SK-N-SH treated with all-trans-retinoic acid at 6 μM for 48 hours (cell line): Measurements from ENCODE around the gene C2CD4C.

Experiments
- ATAC-seq: fragments of 200-7000 bp; cut with Tn5 transposase; 3 replicates; pipeline ENCODE4 v1.9.1; 2020; ENCODE audit warnings: mild to moderate bottlenecking, moderate library complexity
- ARNTL ChIP-seq: fragments of 450-650 bp; formaldehyde crosslinking; IDR thresholded peaks from 2 replicates; pipeline ENCODE4 v1.5.0; 2020; ENCODE audit warnings: low read depth, mild to moderate bottlenecking, moderate library complexity, borderline replicate concordance
- BACH2 ChIP-seq: fragments of 250-450 bp; sonication (Bioruptor Pico); IDR thresholded peaks from 2 replicates; pipeline ENCODE4 v1.9.0; 2021; ENCODE audit warnings: mild to moderate bottlenecking, borderline replicate concordance
- CSDC2 ChIP-seq: fragments of 250-450 bp; sonication (Bioruptor Pico); IDR thresholded peaks from 2 replicates; pipeline ENCODE4 v1.5.0; 2020; ENCODE audit warnings: mild to moderate bottlenecking, moderate library complexity
- ESRRG ChIP-seq: fragments of 250-450 bp; sonication (Bioruptor Pico); IDR thresholded peaks from 2 replicates; pipeline ENCODE4 v1.6.1; 2021; ENCODE audit warnings: mild to moderate bottlenecking
- ISL1 ChIP-seq: fragments of 250-450 bp; sonication (Bioruptor Pico); IDR thresholded peaks from 2 replicates; pipeline ENCODE4 v2.1.2; 2022; ENCODE audit warnings: mild to moderate bottlenecking, moderate library complexity
- OSR1 ChIP-seq: fragments of 250-450 bp; sonication (Bioruptor Pico); IDR thresholded peaks from 2 replicates; pipeline ENCODE4 v1.8.0; 2022; ENCODE audit warnings: moderate library complexity, mild to moderate bottlenecking, inconsistent platforms
- PPARA ChIP-seq: fragments of 250-450 bp; sonication (Bioruptor Pico); IDR thresholded peaks from 2 replicates; pipeline ENCODE4 v1.5.0; 2020; ENCODE audit warnings: mild to moderate bottlenecking, borderline replicate concordance
- RARB ChIP-seq: fragments of 250-450 bp; sonication (Bioruptor Pico); IDR thresholded peaks from 2 replicates; pipeline ENCODE4 v1.8.0; 2021; ENCODE audit warnings: mild to moderate bottlenecking, moderate library complexity
- SNAI2 ChIP-seq: fragments of 250-450 bp; sonication (Bioruptor Pico); IDR thresholded peaks from 2 replicates; pipeline ENCODE4 v1.5.0; 2020; ENCODE audit warnings: mild to moderate bottlenecking, moderate library complexity
- TCF4 ChIP-seq: fragments of 250-450 bp; sonication (Bioruptor Pico); IDR thresholded peaks from 2 replicates; pipeline ENCODE4 v1.8.0; 2021; ENCODE audit warnings: mild to moderate bottlenecking, moderate library complexity, borderline replicate concordance
- TOX ChIP-seq: fragments of 250-450 bp; sonication (Bioruptor Pico); IDR thresholded peaks from 2 replicates; pipeline ENCODE4 v1.8.0; 2021; ENCODE audit warnings: mild to moderate bottlenecking, moderate library complexity, borderline replicate concordance
- ZC3H10 ChIP-seq: fragments of 250-450 bp; sonication (Bioruptor Pico); IDR thresholded peaks from 2 replicates; pipeline ENCODE4 v1.5.1; 2021; ENCODE audit warnings: mild to moderate bottlenecking, moderate library complexity
- ZFP30 ChIP-seq: fragments of 450-650 bp; formaldehyde crosslinking; IDR thresholded peaks from 2 replicates; pipeline ENCODE4 v1.5.0; 2022; ENCODE audit warnings: mild to moderate bottlenecking, moderate library complexity
- ZNF565 ChIP-seq: fragments of 450-650 bp; formaldehyde crosslinking; conservative IDR thresholded peaks from 2 replicates; pipeline ENCODE4 v1.5.0; 2020; ENCODE audit warnings: low read depth, mild to moderate bottlenecking, moderate library complexity
- ZNF70 ChIP-seq: fragments of 450-650 bp; formaldehyde crosslinking; IDR thresholded peaks from 2 replicates; pipeline ENCODE4 v1.5.0; 2020; ENCODE audit warnings: mild to moderate bottlenecking, moderate library complexity
- ZNF8 ChIP-seq: fragments of 450-650 bp; formaldehyde crosslinking; IDR thresholded peaks from 2 replicates; pipeline ENCODE4 v1.5.0; 2020; ENCODE audit warnings: mild to moderate bottlenecking, moderate library complexity
- TF ChIP-seq, protein P1 (sequence below): fragments of 250-450 bp; sonication (Bioruptor Pico); IDR thresholded peaks from 2 replicates; pipeline ENCODE4 v1.8.0; 2021; ENCODE audit warnings: low read depth, mild to moderate bottlenecking, moderate library complexity, borderline replicate concordance
- TF ChIP-seq, protein P2 (sequence below): fragments of 250-450 bp; sonication (Bioruptor Pico); IDR thresholded peaks from 2 replicates; pipeline ENCODE4 v1.5.1; 2020; ENCODE audit warnings: low read depth, mild to moderate bottlenecking, moderate library complexity
- TF ChIP-seq, protein P3 (sequence below): fragments of 250-450 bp; sonication (Bioruptor Pico); IDR thresholded peaks from 2 replicates; pipeline ENCODE4 v1.5.1; 2021; ENCODE audit warnings: mild to moderate bottlenecking, moderate library complexity
- TF ChIP-seq, protein P4 (sequence below): fragments of 250-450 bp; sonication (Bioruptor Pico); IDR thresholded peaks from 2 replicates; pipeline ENCODE4 v1.5.0; 2020; ENCODE audit warnings: mild to moderate bottlenecking, moderate library complexity

The C2CD4C gene, protein sequence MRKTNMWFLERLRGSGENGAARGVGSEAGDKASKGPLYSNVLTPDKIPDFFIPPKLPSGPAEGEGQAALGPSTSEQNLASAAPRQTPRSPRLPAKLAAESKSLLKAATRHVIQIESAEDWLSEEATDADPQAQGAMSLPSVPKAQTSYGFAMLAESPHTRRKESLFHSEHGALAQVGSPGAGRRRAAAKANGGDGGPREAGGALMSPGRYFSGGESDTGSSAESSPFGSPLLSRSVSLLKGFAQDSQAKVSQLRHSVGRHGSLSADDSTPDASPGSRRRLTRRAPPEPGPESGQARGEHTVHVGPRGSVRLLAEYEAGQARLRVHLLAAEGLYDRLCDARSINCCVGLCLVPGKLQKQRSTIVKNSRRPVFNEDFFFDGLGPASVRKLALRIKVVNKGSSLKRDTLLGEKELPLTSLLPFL

DNA sequence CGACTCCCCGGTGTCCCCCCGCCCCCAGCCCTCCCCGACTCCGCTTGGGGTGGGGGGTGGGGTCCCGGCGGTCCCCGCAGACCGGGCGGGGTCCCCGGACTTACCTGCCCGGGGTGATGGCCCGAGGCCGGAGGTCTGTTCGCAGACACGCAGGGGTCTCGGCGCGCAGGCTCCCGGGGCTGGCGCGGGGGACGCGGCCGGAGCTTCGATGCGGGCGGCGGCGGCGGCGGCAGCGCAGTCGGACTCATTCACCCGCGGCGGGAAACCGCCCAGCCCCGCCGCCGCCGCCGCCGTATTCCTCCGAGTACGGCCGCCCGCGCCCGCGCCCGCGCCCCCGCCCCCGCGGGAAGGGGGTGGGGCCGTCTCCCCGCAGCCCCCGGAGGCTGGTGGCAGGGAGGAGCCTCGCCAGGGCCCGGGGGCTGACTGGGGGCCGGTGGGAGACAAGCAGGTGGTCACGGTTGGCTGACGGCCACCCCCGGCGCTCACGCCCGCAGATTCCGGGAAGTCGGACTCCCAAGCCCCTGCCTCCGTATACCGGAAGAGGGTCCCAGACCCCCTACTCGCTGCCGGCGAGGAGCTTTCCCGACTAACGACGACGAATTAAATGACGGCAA lies at the start of gene C2CD4C:
TSS of gene C2CD4C (minus strand) at position 246 of the 614 bp plus-strand sequence. CDS start 786 bp downstream, outside the sequence.
- TF ChIP-seq ESRRG (CRISPR knock-in tag) (no peak), BACH2 (no peak), ZNF70 (CRISPR knock-in tag) (no peak), ZNF8 (CRISPR knock-in tag) (no peak), TCF4 (CRISPR knock-in tag) (no peak), TOX (CRISPR knock-in tag) (no peak), ZFP30 (no peak), OSR1 (CRISPR knock-in tag) (no peak), PPARA (no peak), ARNTL (CRISPR knock-in tag) (no peak), ISL1 (CRISPR knock-in tag) (no peak)
- TF ChIP-seq, protein P1, sequence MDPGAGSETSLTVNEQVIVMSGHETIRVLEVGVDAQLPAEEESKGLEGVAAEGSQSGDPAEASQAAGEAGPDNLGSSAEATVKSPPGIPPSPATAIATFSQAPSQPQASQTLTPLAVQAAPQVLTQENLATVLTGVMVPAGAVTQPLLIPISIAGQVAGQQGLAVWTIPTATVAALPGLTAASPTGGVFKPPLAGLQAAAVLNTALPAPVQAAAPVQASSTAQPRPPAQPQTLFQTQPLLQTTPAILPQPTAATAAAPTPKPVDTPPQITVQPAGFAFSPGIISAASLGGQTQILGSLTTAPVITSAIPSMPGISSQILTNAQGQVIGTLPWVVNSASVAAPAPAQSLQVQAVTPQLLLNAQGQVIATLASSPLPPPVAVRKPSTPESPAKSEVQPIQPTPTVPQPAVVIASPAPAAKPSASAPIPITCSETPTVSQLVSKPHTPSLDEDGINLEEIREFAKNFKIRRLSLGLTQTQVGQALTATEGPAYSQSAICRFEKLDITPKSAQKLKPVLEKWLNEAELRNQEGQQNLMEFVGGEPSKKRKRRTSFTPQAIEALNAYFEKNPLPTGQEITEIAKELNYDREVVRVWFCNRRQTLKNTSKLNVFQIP (CRISPR knock-in tag): no peak
- TF ChIP-seq, protein P2, sequence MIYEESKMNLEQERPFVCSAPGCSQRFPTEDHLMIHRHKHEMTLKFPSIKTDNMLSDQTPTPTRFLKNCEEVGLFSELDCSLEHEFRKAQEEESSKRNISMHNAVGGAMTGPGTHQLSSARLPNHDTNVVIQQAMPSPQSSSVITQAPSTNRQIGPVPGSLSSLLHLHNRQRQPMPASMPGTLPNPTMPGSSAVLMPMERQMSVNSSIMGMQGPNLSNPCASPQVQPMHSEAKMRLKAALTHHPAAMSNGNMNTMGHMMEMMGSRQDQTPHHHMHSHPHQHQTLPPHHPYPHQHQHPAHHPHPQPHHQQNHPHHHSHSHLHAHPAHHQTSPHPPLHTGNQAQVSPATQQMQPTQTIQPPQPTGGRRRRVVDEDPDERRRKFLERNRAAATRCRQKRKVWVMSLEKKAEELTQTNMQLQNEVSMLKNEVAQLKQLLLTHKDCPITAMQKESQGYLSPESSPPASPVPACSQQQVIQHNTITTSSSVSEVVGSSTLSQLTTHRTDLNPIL: no peak
- TF ChIP-seq, protein P3, sequence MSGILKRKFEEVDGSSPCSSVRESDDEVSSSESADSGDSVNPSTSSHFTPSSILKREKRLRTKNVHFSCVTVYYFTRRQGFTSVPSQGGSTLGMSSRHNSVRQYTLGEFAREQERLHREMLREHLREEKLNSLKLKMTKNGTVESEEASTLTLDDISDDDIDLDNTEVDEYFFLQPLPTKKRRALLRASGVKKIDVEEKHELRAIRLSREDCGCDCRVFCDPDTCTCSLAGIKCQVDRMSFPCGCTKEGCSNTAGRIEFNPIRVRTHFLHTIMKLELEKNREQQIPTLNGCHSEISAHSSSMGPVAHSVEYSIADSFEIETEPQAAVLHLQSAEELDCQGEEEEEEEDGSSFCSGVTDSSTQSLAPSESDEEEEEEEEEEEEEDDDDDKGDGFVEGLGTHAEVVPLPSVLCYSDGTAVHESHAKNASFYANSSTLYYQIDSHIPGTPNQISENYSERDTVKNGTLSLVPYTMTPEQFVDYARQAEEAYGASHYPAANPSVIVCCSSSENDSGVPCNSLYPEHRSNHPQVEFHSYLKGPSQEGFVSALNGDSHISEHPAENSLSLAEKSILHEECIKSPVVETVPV: no peak
- peak; percentile 60 for ATAC-seq

DNA sequence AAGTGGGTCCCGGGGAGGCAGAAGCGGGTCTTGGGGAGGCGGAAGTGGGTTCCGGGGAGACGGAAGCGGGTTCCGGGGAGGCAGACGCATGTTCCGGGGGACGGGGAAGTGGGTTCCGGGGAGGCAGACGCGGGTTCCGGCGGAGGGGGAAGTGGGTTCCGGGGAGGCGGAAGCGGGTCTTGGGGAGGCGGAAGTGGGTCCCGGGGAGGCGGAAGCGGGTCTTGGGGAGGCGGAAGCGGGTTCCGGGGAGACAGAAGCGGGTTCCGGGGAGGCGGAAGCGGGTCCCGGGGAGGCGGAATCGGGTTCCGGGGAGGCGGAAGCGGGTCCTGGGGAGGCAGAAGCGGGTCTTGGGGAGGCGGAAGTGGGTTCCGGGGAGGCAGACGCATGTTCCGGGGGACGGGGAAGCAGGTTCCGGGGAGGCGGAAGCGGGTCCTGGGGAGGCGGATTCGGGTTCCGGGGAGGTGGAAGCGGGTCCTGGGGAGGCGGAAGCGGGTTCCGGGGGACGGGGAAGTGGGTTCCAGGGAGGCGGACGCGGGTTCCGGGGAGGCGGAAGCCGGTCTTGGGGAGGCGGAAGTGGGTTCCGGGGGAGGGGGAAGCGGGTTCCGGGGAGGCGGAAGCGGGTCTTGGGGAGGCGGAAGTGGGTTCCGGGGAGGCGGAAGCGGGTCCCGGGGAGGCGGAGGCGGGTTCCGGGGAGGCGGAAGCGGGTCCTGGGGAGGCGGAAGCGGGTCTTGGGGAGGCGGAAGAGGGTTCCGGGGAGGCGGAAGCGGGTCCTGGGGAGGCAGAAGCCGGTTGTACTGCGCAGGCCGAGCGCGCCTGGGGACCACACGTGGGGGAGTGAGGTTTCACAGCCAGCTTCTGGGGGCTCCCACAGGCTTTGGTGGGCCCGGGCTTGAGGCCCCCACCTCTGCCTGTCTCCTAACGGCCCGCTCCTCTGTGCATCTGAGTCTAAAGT lies 49.4 kb upstream of the C2CD4C start:
- ATAC-seq: no peak
- TF ChIP-seq ZNF8 (CRISPR knock-in tag) (no peak), ISL1 (CRISPR knock-in tag) (no peak), SNAI2 (CRISPR knock-in tag) (no peak), ESRRG (CRISPR knock-in tag) (no peak), RARB (no peak), ARNTL (CRISPR knock-in tag) (no peak), PPARA (no peak), ZNF565 (CRISPR knock-in tag) (no peak), ZFP30 (no peak), OSR1 (CRISPR knock-in tag) (no peak), CSDC2 (CRISPR knock-in tag) (no peak), TOX (CRISPR knock-in tag) (no peak), ZC3H10 (no peak)
- TF ChIP-seq, protein P3: no peak
- TF ChIP-seq, protein P1 (CRISPR knock-in tag): no peak
- TF ChIP-seq, protein P4, sequence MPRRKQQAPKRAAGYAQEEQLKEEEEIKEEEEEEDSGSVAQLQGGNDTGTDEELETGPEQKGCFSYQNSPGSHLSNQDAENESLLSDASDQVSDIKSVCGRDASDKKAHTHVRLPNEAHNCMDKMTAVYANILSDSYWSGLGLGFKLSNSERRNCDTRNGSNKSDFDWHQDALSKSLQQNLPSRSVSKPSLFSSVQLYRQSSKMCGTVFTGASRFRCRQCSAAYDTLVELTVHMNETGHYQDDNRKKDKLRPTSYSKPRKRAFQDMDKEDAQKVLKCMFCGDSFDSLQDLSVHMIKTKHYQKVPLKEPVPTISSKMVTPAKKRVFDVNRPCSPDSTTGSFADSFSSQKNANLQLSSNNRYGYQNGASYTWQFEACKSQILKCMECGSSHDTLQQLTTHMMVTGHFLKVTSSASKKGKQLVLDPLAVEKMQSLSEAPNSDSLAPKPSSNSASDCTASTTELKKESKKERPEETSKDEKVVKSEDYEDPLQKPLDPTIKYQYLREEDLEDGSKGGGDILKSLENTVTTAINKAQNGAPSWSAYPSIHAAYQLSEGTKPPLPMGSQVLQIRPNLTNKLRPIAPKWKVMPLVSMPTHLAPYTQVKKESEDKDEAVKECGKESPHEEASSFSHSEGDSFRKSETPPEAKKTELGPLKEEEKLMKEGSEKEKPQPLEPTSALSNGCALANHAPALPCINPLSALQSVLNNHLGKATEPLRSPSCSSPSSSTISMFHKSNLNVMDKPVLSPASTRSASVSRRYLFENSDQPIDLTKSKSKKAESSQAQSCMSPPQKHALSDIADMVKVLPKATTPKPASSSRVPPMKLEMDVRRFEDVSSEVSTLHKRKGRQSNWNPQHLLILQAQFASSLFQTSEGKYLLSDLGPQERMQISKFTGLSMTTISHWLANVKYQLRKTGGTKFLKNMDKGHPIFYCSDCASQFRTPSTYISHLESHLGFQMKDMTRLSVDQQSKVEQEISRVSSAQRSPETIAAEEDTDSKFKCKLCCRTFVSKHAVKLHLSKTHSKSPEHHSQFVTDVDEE (CRISPR knock-in tag): no peak
- TF ChIP-seq, protein P2: no peak
- TF ChIP-seq, all 23 proteins: peak for 0
